COLO668 (cell line): ENCODE measurements around the gene DHCR7.

Experiments used
- DNase-seq: peaks from one replicate; lab custom pipeline; 2025; ENCODE audit not compliant: unreplicated experiment; lab: John Stamatoyannopoulos, UW

Gene DHCR7

GRCh38 chr11:71477641-71478527 lies 29.7 kb upstream of the DHCR7 start:
- DNase-seq, result no peak

- no peak for DNase-seq
Observed at GRCh38 chr11:71476926-71477640, 28.9 kb upstream of the DHCR7 start.

- DNase-seq, result no peak
Observed at GRCh38 chr11:71476031-71476430, 27.8 kb upstream of the DHCR7 start.

- no peak for DNase-seq
Observed at GRCh38 chr11:71474771-71475483, 26.7 kb upstream of the DHCR7 start.

- DNase-seq, result no peak
Observed at GRCh38 chr11:71474141-71474770, 26.1 kb upstream of the DHCR7 start.

GRCh38 chr11:71473793-71474080 lies 25.5 kb upstream of the DHCR7 start:
- DNase-seq, result no peak

- DNase-seq, result no peak
Observed at GRCh38 chr11:71472941-71473792, 25.0 kb upstream of the DHCR7 start.

GRCh38 chr11:71472357-71472885 lies 24.2 kb upstream of the DHCR7 start:
- DNase-seq, result no peak

GRCh38 chr11:71470946-71471345 lies 22.8 kb upstream of the DHCR7 start:
- DNase-seq, result no peak

GRCh38 chr11:71467164-71467563 lies 19.0 kb upstream of the DHCR7 start:
- DNase-seq, result no peak

GRCh38 chr11:71466358-71466757 lies 18.2 kb upstream of the DHCR7 start:
- DNase-seq, result no peak

- DNase-seq, result no peak
Observed at GRCh38 chr11:71465054-71465453, 16.9 kb upstream of the DHCR7 start.

GRCh38 chr11:71463331-71464211 lies 15.4 kb upstream of the DHCR7 start:
- no peak for DNase-seq

- DNase-seq, result no peak
Observed at GRCh38 chr11:71462726-71463125, 14.5 kb upstream of the DHCR7 start.

GRCh38 chr11:71461696-71462095 lies 13.5 kb upstream of the DHCR7 start:
- no peak for DNase-seq

GRCh38 chr11:71459767-71460320 lies 11.7 kb upstream of the DHCR7 start:
- no peak for DNase-seq

GRCh38 chr11:71459076-71459766 lies 11.0 kb upstream of the DHCR7 start:
- DNase-seq, result no peak
